HEK293 (cell line): ENCODE measurements around the gene FYB2.

ENCODE experiments used
- CTCF ChIP-seq: fragments of 450-650 bp; formaldehyde crosslinking; IDR thresholded peaks from 2 replicates; pipeline ENCODE4 v1.5.1; 2016; ENCODE audit warnings: missing biosample characterization, missing genetic modification characterization
- ELK4 ChIP-seq: IDR thresholded peaks from 2 replicates; pipeline ENCODE4 v1.6.1; 2011; ENCODE audit warnings: mild to moderate bottlenecking, low read depth, low read length, borderline replicate concordance
- GFI1B ChIP-seq: fragments of 450-650 bp; formaldehyde crosslinking; IDR thresholded peaks from 2 replicates; pipeline ENCODE4 v1.5.1; 2016; ENCODE audit warnings: missing biosample characterization, missing genetic modification characterization
- REST ChIP-seq: fragments of 450-650 bp; formaldehyde crosslinking; IDR thresholded peaks from 2 replicates; pipeline ENCODE4 v1.5.1; 2016; ENCODE audit warnings: missing biosample characterization, missing genetic modification characterization
- ZNF707 ChIP-seq: fragments of 450-650 bp; formaldehyde crosslinking; IDR thresholded peaks from 2 replicates; pipeline ENCODE4 v1.5.1; 2016; ENCODE audit warnings: missing biosample characterization, missing genetic modification characterization
- ZNF843 ChIP-seq: fragments of 450-650 bp; formaldehyde crosslinking; IDR thresholded peaks from 2 replicates; pipeline ENCODE4 v1.5.1; 2016; ENCODE audit warnings: missing biosample characterization, missing genetic modification characterization

- TF ChIP-seq ZNF707 (tag by site-specific recombination): no peak
- TF ChIP-seq CTCF (tag by site-specific recombination): no peak
- no peak for TF ChIP-seq GFI1B (tag by site-specific recombination)
- no peak for TF ChIP-seq REST (tag by site-specific recombination)
- no peak for TF ChIP-seq ZNF843 (tag by site-specific recombination)
- TF ChIP-seq ELK4: no peak
Measured at GRCh38 chr1:56825436-56825835, 6.2 kb upstream of the FYB2 start.
